ENCODE measurements around the gene FGF22.
"Not testable (repeated sequence)": the region's sequence is repeated elsewhere in the genome, so short reads cannot be mapped to it uniquely, and the experiment has no call there.

DNA sequence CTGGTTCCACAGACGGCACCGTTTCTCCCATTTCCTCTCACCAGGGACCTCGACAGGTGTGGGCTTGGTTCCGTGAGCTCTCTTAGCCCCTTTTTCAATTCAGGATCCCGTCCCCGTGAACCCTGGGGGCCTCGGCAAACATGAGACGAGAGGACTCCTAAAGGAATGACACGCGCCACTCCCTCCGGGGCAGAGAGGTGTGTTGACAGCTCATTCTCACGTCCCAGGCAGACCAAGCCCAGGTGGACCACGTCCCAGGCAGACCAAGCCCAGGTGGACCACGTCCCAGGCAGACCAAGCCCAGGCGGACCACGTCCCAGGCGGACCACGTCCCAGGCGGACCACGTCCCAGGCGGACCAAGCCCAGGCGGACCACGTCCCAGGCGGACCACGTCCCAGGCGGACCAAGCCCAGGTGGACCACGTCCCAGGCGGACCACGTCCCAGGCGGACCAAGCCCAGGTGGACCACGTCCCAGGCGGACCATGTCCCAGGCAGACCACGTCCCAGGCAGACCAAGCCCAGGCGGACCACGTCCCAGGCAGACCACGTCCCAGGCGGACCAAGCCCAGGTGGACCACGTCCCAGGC is 27.4 kb downstream of the FGF22 start:
- TF ChIP-seq POLR2A (IDR thresholded peaks at IDR 0.05; ENCODE audit: low read depth, low read length); TAF1 (IDR thresholded peaks at IDR 0.05; ENCODE audit: low read depth, low read length); POLR2AphosphoS5 (IDR thresholded peaks at IDR 0.05; ENCODE audit: low read depth, low read length); SPI1 (IDR thresholded peaks at IDR 0.05; ENCODE audit: low read depth, low read length); PAX5 (IDR thresholded peaks at IDR 0.05; ENCODE audit: insufficient read depth, low read length, severe bottlenecking); POU2F2 (IDR thresholded peaks at IDR 0.05; ENCODE audit: low read depth, low read length): not testable (repeated sequence)

Measured in GM12891 (cell line).